Body of pancreas (tissue), 4 donors: ENCODE data around the gene COPA.

Experiments used
- CTCF ChIP-seq, 7 experiments: fragments of 450-650 bp in 4 of 7; fragments of 200-600 bp in 3 of 7; sonication (generic) in 3 of 7; IDR thresholded peaks; one replicate each; pipeline ENCODE4 v1.5.1; 2016 to 2019; ENCODE audit warnings: antibody characterized with exemption in 7 of 7
- POLR2A ChIP-seq, 3 donors: fragments of 450-650 bp; IDR thresholded peaks; one replicate each; pipeline ENCODE4 v1.6.1; 2016; ENCODE audit warnings: antibody characterized with exemption in 3 of 3, mild to moderate bottlenecking in 2 of 3

- TF ChIP-seq CTCF (IDR thresholded peaks at IDR 0.05) = no peak
- no peak for TF ChIP-seq POLR2A (IDR thresholded peaks at IDR 0.05)
These were observed 27.7 kb downstream of the COPA start for GRCh38 chr1:160315359-160315758.
